GM10266 (cell line): ENCODE measurements around the gene PRSS1.
"Not testable (repeated sequence)": the region's sequence is repeated elsewhere in the genome, so short reads cannot be mapped to it uniquely, and the experiment has no call there.

Experiments
- DNase-seq: peaks from one replicate; pipeline ENCODE4 v3.0.0; 2012; ENCODE audit errors: extremely low spot score
- CTCF ChIP-seq: IDR thresholded peaks from 2 replicates; pipeline ENCODE4 v1.5.1; 2012; ENCODE audit warnings: mild to moderate bottlenecking, low read depth; ENCODE audit not compliant: control insufficient read depth, insufficient read depth; ENCODE audit errors: missing control alignments

PRSS1 gene

DNA sequence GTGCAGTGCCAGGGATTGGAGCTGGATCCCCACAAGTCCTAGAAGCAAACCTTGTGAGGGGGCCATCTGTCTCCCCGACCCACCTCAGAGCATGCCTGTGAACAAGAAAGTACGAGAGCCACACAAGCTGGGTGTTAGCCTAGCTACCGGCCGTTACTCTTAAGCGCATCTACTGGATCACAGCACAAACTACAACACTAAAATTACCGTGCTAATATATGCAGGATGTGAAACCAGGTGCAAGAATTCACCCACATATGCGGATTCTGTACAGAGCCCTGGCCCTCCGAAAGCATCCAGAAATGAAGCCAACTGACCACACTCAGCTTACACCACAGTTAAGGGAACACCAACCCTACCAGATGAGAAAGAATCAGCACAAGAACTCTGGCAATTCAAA lies 16.0 kb upstream of the PRSS1 start:
- no peak for TF ChIP-seq CTCF

GRCh38 chr7:142739923-142740492 lies 9.3 kb upstream of the PRSS1 start:
- peak; percentile 4 for TF ChIP-seq CTCF
- no peak for DNase-seq

More for the DNA sequence above, 16.0 kb upstream of the PRSS1 start:
- DNase-seq: no peak

- TF ChIP-seq CTCF: no peak
- DNase-seq: no peak
These were observed 8.5 kb upstream of the PRSS1 start for GRCh38 chr7:142740786-142741185.

- not testable (repeated sequence) for DNase-seq
These were observed 7.3 kb upstream of the PRSS1 start for GRCh38 chr7:142741932-142742331.

- DNase-seq: no peak
- TF ChIP-seq CTCF: no peak
These were observed 4.1 kb upstream of the PRSS1 start for GRCh38 chr7:142745091-142745635.

- TF ChIP-seq CTCF: no peak
These were observed 3.5 kb upstream of the PRSS1 start for GRCh38 chr7:142745745-142746144.

GRCh38 chr7:142746264-142746663 lies 3.0 kb upstream of the PRSS1 start:
- no peak for TF ChIP-seq CTCF
- DNase-seq: no peak

More at GRCh38 chr7:142745745-142746144, 3.5 kb upstream of the PRSS1 start:
- no peak for DNase-seq

GRCh38 chr7:142748410-142748809 lies 862 bp upstream of the PRSS1 start:
- not testable (repeated sequence) for DNase-seq
